Measurements from ENCODE around the gene CEP41. TPM values are rescaled to one million over a fixed set of nuclear protein-coding genes. Genes with fewer than 3 reads are reported as not detected.

CEP41 gene
- total RNA-seq, 1 donor from 2014 or later: 16.5 TPM

DNA sequence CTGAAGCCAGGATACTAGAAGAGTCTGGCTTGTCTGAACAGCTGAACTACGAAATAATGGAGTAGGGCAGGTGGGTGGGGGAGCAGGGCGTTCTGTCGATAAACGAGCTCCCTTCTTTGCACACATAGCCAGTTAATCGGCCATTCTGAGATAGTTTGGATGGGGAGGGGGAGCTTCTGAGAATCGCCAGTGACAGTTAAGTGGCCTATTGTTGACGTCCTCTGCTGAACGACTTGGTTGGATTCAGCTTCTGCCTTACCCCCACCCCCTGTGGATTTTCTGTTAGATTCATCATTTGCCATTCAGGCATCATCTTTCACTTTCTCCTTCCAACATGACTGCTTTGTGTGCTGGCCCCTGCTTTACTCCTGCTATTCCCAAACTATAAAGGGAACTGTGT lies 95.7 kb downstream of the CEP41 start:
- Mint-ChIP-seq H3K4me3 (peak overlapping the region; percentile 59), H3K36me3 (peaks cover 1% of the 10 kb centered on the region), H3K9me3 (peaks cover 10% of the 10 kb centered on the region), H3K27ac (peak overlapping the region; percentile 96), H3K27me3 (ENCODE audit: insufficient read depth, low read depth) (peaks cover 6% of the 10 kb centered on the region), H3K4me1 (peaks cover 59% of the 10 kb centered on the region)
- H3K4me2 ChIP-seq: peak overlapping the region; percentile 73
- no peaks in the 10 kb centered on the region for H3K36me3 ChIP-seq
- H3K4me1 ChIP-seq: peaks cover 27% of the 10 kb centered on the region
- DNase-seq (ENCODE audit: low spot score): peak; percentile 86
- H3K4me3 ChIP-seq: peak overlapping the region; percentile 21
- H3K27me3 ChIP-seq: no peaks in the 10 kb centered on the region
- no peaks in the 10 kb centered on the region for H4K20me1 ChIP-seq (ENCODE audit: low read depth)
- H3F3A ChIP-seq (ENCODE audit: low read depth): peaks cover 29% of the 10 kb centered on the region
- no peaks in the 10 kb centered on the region for H3K79me2 ChIP-seq (ENCODE audit: low read depth)
- H2AFZ ChIP-seq (replicated peaks): peak overlapping the region; percentile 93
- peak overlapping the region; percentile 72 for H3K27ac ChIP-seq
- H3K9ac ChIP-seq: no peak overlapping the region
- H3K9me3 ChIP-seq (ENCODE audit: low read depth): no peaks in the 10 kb centered on the region
- TF ChIP-seq, protein P1, sequence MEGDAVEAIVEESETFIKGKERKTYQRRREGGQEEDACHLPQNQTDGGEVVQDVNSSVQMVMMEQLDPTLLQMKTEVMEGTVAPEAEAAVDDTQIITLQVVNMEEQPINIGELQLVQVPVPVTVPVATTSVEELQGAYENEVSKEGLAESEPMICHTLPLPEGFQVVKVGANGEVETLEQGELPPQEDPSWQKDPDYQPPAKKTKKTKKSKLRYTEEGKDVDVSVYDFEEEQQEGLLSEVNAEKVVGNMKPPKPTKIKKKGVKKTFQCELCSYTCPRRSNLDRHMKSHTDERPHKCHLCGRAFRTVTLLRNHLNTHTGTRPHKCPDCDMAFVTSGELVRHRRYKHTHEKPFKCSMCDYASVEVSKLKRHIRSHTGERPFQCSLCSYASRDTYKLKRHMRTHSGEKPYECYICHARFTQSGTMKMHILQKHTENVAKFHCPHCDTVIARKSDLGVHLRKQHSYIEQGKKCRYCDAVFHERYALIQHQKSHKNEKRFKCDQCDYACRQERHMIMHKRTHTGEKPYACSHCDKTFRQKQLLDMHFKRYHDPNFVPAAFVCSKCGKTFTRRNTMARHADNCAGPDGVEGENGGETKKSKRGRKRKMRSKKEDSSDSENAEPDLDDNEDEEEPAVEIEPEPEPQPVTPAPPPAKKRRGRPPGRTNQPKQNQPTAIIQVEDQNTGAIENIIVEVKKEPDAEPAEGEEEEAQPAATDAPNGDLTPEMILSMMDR (IDR thresholded peaks at IDR 0.05): no peak
- TF ChIP-seq EZH2 (IDR thresholded peaks at IDR 0.05): no peak
- TF ChIP-seq EZH2phosphoT487 (IDR thresholded peaks at IDR 0.05): no peak

DNA sequence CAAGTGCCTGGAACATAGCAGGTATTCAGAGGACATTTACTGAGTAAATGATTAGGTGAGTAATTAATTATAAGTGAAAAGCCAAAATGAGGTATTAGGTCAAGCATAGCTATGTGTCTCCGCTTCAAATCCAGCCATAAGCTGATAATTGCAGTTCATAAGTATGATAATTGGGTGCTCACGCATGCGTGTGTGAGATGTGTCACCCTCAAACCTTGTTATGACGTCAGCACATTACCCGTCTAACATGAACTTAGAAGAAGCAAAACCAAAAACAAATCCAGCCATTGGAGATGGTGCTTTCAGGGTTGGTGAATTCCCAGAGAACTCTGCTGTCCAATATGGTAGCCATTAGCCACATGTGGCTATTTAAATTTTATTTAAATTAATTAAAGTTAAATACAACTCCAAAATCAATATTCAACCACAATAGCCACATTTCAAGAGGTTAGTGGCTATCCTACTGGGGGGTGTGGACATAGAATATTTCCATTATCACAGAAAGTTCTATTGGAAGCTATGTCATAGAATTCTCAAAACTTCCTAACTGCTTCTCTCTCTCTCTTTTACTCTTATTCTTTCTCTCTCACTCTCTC lies 96.4 kb downstream of the CEP41 start, which contains the start of gene CPA5:
Gene CPA5, plus strand, starts transcription at position 546 of the 596 bp plus-strand sequence. CDS start 1,670 bp downstream, outside the sequence.
- Mint-ChIP-seq H3K36me3 (peaks cover 1% of the 10 kb centered on the region), H3K27ac (peak within 1 kb of the TSS; percentile 96), H3K4me3 (peak within 1 kb of the TSS; percentile 59), H3K4me1 (peaks cover 51% of the 10 kb centered on the region), H3K27me3 (ENCODE audit: insufficient read depth, low read depth) (peaks cover 8% of the 10 kb centered on the region), H3K9me3 (peaks cover 10% of the 10 kb centered on the region)
- Histone ChIP-seq H3K36me3 (no peaks in the 10 kb centered on the region), H3K27ac (peak within 1 kb of the TSS; percentile 72), H3K9me3 (ENCODE audit: low read depth) (no peaks in the 10 kb centered on the region), H3K27me3 (no peaks in the 10 kb centered on the region), H3K4me1 (peaks cover 22% of the 10 kb centered on the region), H3K4me2 (peak within 1 kb of the TSS; percentile 73), H3F3A (ENCODE audit: low read depth) (peaks cover 24% of the 10 kb centered on the region), H2AFZ (replicated peaks) (peak within 1 kb of the TSS; percentile 93), H3K79me2 (ENCODE audit: low read depth) (no peaks in the 10 kb centered on the region), H3K9ac (no peak within 1 kb of the TSS), H4K20me1 (ENCODE audit: low read depth) (no peaks in the 10 kb centered on the region), H3K4me3 (peak within 1 kb of the TSS; percentile 21)
- no peak for DNase-seq (ENCODE audit: low spot score)
- TF ChIP-seq, protein P1 (IDR thresholded peaks at IDR 0.05): no peak
- TF ChIP-seq EZH2 (IDR thresholded peaks at IDR 0.05) (no peak), EZH2phosphoT487 (IDR thresholded peaks at IDR 0.05) (no peak)

Small RNAs within 50 kb of the gene (small RNA-seq; reads per million reads assigned to genes)
- not detected for gene RF02148
- gene RF02149: not detected
- gene RF02150: not detected

Other genes starting within 250 kb of the CEP41 start
- 33.1 and 38.9 TPM in 2 replicates for gene TMEM209, start 235.6 kb downstream of the CEP41 start, total RNA-seq (ENCODE audit: low replicate concordance)
- not detected in 2 replicates for gene SSMEM1, start 233.2 kb downstream of the CEP41 start, total RNA-seq (ENCODE audit: low replicate concordance)
- 0.65 and 0.82 TPM in 2 replicates for gene CPA2, start 174.2 kb downstream of the CEP41 start, total RNA-seq (ENCODE audit: low replicate concordance)
- gene CPA4, start 147.9 kb downstream of the CEP41 start, total RNA-seq (ENCODE audit: low replicate concordance): not detected in 2 replicates
- gene CPA5, start 96.2 kb downstream of the CEP41 start, total RNA-seq (ENCODE audit: low replicate concordance): 0.50 TPM in 1 of 2 replicates, not detected in the other
- gene CPA1, start 60.5 kb downstream of the CEP41 start, total RNA-seq (ENCODE audit: low replicate concordance): not detected in 2 replicates
- 364 and 431 TPM in 2 replicates for gene MEST, start 51.1 kb upstream of the CEP41 start, total RNA-seq (ENCODE audit: low replicate concordance)
- 139 and 167 TPM in 2 replicates for gene COPG2, start 227.7 kb upstream of the CEP41 start, total RNA-seq (ENCODE audit: low replicate concordance)
- not detected in 2 replicates for gene TSGA13, start 245.5 kb upstream of the CEP41 start, total RNA-seq (ENCODE audit: low replicate concordance)